Activated CD8-positive, alpha-beta memory T cell treated with anti-CD3 and anti-CD28 coated beads, Interleukin-2, amount 50 U/mL, for 24 hours (primary cell): Measurements from ENCODE around the gene TTC27.
"Not testable (repeated sequence)": the region's sequence is repeated elsewhere in the genome, so short reads cannot be mapped to it uniquely, and the experiment has no call there.

ENCODE experiments used
- DNase-seq: peaks from one replicate; pipeline ENCODE4 v3.0.0-alpha.2; 2020; ENCODE audit errors: extremely low read depth

TTC27 gene

GRCh38 chr2:32805104-32806095, 177.6 kb downstream of the TTC27 start:
- no peak for DNase-seq

DNA sequence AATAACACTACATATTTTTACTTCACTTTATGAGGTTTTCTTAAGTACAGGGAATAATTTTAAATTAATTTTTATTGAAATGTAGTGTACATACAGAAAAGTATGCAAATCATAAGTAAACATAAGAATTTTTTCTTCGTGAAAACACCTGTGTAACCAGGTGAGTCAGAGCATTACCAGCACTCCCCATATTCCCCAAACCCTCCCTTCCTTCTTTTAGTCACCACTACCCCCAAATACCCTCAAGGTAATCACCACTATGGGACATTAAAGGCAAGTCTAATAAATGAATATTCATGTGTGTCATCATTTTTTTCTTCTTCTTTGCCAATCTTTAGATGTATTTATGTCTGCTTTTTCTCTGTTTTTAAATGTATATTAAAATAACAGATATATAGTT, 179.0 kb downstream of the TTC27 start:
- no peak for DNase-seq

DNA sequence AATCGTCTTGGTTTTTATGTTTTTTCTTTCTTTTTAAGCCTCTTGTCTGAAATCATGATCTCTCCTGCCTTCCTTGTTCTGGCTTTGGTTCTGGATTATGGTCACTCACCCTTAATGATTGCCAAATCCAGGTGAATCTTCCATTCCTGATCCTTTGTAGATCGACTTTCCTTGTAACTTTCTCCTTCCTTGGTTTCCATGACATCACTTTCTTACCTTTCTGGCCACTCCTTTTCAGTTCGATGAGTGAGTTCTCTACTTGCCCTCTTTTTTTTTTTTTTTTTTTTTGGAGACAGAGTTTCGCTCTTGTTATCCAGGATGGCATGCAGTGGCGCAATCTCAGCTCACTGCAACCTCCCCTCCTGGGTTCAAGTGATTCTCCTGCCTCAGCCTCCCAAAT, 179.8 kb downstream of the TTC27 start:
- DNase-seq: no peak

DNA sequence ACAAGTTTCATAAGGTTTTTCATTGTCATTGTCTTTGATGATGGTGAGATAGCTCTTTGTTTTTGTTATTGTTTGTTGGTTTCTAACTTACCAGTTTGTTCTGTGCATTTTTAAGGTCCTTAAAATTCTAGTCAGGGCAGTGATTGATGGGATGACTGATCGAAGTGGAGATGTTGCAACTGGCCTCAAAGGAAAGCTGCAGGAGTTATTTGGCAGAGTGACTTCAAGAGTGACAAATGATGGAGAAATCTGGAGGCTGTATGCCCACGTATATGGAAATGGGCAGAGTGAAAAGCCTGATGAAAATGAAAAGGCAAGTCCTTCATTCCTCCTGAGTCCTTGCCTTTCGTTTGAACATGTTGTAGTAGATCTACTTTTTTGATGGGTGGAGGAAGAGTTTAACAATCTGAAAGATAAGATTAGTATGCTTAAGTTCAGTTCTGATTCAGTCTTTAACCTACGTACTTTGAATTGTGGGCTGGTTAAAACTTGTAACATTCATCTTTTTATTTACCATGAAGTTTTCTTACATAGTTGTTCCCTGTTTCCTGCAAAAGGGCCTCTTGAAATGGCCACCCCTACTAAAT, 183.2 kb downstream of the TTC27 start:
- no peak for DNase-seq

DNA sequence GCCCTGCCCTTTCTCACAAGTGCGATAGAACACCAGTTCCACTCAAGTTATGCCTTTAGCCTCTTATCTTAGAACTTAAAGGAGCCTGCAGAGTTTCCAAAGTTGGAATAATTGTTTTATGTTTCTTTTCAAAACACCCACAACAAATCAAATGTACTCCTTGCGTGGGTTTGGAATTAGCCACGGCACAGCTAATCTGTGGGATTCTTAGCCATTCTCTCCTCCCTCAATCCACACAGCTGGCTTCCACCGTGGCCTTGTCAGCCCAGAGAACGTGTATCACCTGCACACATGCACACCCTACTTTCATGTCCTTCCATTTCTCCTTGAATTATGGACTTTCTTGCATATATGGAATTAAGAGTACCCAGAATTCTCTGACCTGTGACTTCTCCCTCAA, 183.8 kb downstream of the TTC27 start:
- no peak for DNase-seq

- DNase-seq: no peak
Measured at GRCh38 chr2:32812316-32812715, 184.5 kb downstream of the TTC27 start.

- DNase-seq: no peak
Measured at GRCh38 chr2:32820088-32820487, 192.2 kb downstream of the TTC27 start.

DNA sequence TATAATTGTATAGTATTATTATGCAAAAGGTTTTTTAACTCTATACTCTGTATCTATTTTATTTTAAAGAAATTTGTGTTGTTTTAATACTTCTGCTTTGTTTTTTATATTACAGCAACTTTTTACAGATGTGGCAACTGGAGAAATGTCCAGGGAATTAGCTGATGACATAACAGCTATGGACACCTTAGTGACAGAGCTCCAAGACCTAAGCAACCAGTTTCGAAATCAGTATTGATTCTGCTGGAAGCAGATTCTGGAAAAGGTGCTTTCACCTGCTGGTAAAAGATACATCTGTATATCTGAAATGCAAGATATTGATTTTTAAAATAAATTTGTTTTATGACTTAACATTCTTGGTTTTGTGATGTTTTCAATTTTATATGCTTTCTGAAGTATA, 192.9 kb downstream of the TTC27 start:
- no peak for DNase-seq

GRCh38 chr2:32824070-32824809, 196.4 kb downstream of the TTC27 start:
- DNase-seq: no peak

- DNase-seq: no peak
Measured at GRCh38 chr2:32825291-32825712, 197.5 kb downstream of the TTC27 start.

DNA sequence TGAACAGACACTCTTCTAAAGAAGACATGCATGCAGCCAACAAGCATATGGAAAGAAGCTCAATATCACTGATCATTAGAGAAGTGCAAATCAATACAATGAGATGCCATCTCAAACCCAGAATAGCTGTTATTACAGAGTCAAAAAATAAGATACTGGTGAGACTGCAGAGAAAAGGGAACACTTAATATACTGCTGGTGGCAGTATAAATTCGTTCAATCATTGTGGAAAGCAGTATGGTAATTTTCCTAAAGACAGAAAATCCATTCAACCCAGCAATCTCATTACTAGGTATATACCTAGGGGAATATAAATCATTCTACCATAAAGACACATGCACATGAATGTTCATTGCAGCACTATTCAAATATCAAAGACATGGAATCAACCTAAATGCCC, 202.3 kb downstream of the TTC27 start:
- DNase-seq: no peak

DNA sequence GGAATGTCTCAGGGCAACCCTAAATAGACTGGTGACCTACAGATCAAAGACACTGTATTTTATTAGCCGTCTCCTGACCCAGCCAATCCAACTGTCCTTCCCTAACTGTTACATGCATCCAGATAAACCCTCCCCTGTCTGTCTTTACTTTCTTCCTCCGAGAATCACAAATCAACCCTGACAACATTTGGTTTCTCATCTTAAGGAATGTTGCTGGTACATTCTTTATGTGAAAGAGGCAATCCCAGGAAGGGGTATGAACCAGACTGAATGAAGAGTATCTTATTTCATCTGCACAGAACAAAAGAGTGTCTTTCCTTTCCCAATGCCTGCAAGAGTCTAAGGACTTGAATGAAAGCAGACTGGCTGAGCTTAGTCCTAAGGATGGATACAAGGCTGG, 205.0 kb downstream of the TTC27 start:
- DNase-seq: no peak

DNA sequence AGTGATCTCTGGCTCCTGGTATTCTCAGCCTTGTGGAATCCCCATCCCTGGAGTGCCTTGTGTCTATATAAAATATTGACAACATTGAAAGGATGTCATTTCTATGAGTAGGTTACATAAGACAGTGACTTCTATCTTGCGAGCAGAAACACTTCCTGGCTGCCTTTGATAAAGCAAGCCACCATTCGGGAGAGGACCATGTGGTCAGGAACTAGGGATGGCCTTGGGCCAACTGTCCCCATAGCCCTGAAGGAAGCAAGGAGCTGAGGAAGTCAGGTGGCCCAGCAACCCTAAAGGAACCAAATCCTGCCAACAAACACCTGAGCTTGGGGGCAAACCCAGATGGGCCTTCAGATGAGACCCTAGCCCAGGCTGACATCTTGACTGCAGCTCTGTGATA, 205.9 kb downstream of the TTC27 start:
- no peak for DNase-seq

- DNase-seq: no peak
Measured at GRCh38 chr2:32835148-32835547, 207.3 kb downstream of the TTC27 start.

GRCh38 chr2:32836933-32837332, 209.1 kb downstream of the TTC27 start:
- DNase-seq: no peak

DNA sequence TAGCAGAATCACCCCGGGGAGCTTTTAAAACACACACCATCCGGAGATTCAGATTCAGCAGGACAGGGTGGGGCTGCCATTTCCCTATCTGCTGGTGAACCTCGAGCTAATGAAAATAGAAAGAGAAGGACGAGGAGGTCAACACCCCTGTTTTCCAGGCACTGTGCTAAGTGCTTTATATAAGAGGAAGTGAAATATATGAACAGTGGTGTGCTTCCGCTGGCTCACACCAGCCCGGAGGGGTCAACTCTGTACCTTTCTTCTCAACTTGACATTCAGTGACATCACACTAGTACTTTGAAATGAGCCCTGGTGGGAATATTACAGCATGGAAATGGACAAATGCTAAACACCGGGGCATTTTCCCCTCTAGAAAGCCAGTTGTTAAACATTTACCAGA, 210.6 kb downstream of the TTC27 start:
- no peak for DNase-seq

DNA sequence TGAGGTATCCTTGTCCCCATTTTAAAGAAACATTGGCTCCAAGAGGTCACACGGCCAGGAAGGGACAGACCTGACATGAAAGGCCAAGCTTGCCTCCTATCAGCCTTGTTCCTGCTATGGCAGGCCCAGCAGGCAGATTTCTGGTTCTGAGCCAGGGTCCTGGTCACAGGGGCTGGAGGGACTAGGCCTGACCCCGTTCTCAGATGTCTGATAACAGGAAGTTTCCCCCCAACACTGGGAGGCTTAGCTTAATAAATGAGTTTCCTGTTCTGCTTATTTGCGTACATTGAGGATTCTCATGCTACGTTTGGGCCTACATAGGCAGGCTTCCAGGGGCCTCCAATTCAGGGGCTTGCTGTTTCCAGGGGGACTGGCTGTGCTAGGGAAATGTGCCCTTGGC, 211.1 kb downstream of the TTC27 start:
- no peak for DNase-seq

GRCh38 chr2:32841931-32842898, 214.4 kb downstream of the TTC27 start:
- no peak for DNase-seq

GRCh38 chr2:32843699-32844098, 215.8 kb downstream of the TTC27 start:
- DNase-seq: no peak

DNA sequence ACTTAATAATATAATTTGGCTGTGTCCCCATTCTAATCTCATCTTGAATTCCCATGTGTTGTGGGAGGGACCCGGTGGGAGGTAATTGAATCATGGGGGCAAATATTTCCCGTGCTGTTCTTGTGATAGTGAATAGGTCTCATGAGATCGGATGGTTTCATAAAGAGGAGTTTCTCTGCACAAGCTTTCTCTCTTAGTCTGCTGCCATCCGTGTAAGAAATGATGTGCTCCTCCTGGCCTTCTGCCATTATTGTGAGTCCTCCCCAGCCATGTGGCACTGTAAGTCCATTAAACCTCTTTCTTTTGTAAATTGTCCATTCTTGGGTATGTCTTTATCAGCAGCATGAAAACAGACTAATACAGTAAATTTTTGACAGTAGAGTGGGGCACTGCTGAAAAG, 216.4 kb downstream of the TTC27 start:
- no peak for DNase-seq

DNA sequence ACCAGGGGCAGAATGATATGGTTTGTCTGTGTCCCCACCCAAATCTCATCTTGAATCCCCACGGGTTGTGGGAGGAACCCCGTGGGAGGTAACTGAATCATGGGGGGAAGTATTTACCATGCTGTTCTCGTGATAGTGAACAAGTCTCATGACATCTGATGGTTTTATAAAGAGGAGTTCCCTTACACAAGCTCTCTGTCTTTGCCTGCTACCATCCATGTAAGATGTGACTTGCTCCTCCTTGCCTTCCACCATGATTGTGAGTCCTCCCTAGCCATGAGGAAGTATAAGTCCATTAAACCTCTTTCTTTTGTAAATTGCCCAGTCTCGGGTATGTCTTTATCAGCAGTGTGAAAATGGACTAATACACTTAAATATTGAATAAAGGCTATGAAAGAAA, 218.4 kb downstream of the TTC27 start:
- DNase-seq: not testable (repeated sequence)
